Thyroid gland (tissue), 4 donors: ENCODE data around the gene SERBP1.

Experiments used
- POLR2A ChIP-seq, 2 donors: fragments of 450-650 bp; IDR thresholded peaks; one replicate each; pipeline ENCODE4 v1.6.1; 2017; ENCODE audit warnings: antibody characterized with exemption in 2 of 2, mild to moderate bottlenecking in 2 of 2, moderate library complexity in 1 of 2
- TF ChIP-seq, protein P1 (sequence below), 6 experiments: fragments of 200-600 bp in 3 of 6; fragments of 450-650 bp in 3 of 6; sonication (generic) in 3 of 6; IDR thresholded peaks; one replicate each; pipeline ENCODE4 v1.5.1; 2016 to 2019; ENCODE audit warnings: antibody characterized with exemption in 6 of 6, mild to moderate bottlenecking in 2 of 6, inconsistent platforms in 1 of 6, moderate library complexity in 1 of 6

DNA sequence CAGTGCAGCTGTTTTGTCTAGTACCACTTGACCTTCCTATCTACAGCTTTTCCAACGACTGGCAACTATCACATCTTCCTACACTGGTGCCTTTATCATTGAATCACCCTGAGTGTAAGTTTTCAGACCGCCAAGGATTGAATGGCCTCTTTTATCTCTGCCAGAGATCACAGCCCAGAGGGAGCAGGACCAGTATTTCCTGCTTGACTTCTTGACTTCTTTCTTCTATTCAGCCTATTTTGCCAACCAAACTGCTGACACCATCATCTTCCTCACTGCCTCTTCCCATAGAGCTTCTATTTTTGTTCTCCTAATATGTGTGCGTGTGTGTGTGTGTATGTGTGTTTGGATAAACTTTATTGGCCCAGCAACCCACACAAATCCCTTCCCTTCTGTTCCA is 53.8 kb downstream of the SERBP1 start:
- TF ChIP-seq, protein P1, sequence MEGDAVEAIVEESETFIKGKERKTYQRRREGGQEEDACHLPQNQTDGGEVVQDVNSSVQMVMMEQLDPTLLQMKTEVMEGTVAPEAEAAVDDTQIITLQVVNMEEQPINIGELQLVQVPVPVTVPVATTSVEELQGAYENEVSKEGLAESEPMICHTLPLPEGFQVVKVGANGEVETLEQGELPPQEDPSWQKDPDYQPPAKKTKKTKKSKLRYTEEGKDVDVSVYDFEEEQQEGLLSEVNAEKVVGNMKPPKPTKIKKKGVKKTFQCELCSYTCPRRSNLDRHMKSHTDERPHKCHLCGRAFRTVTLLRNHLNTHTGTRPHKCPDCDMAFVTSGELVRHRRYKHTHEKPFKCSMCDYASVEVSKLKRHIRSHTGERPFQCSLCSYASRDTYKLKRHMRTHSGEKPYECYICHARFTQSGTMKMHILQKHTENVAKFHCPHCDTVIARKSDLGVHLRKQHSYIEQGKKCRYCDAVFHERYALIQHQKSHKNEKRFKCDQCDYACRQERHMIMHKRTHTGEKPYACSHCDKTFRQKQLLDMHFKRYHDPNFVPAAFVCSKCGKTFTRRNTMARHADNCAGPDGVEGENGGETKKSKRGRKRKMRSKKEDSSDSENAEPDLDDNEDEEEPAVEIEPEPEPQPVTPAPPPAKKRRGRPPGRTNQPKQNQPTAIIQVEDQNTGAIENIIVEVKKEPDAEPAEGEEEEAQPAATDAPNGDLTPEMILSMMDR (IDR thresholded peaks at IDR 0.05): no peak
- TF ChIP-seq POLR2A (IDR thresholded peaks at IDR 0.05): no peak
